SK-N-SH (cell line): ENCODE measurements around the gene P2RY11. TPM values are rescaled to one million over a fixed set of nuclear protein-coding genes. Genes with fewer than 3 reads are reported as not detected.
A peak's percentile ranks its signal among the peaks of the same experiment; 100 is the strongest.

Experiments
- CTCF ChIA-PET: fragments of 300-600, 350-600 bp; formaldehyde crosslinking; extraction: SDS; loops from one replicate; lab custom pipeline; 2021; lab: Yijun Ruan, JAX
- POLR2A ChIA-PET: fragments of 350-600 bp; sonication (Branson Sonifier 250); formaldehyde crosslinking; extraction: SDS; loops from one replicate; lab custom pipeline; 2020; ENCODE audit warnings: antibody characterized with exemption, inconsistent platforms; lab: Yijun Ruan, JAX
- DNase-seq: peaks from one replicate; pipeline ENCODE4 v3.0.0; 2012
- H2AFZ ChIP-seq: fragments of 200-600 bp; sonication (generic); 2 replicates; pipeline ENCODE4 v1.8.1; 2016; ENCODE audit warnings: antibody characterized with exemption, mild to moderate bottlenecking, low read depth
- H3F3A ChIP-seq: fragments of 200-600 bp; sonication (generic); replicated peaks from 2 replicates; pipeline ENCODE3; 2016; ENCODE audit warnings: antibody characterized with exemption, mild to moderate bottlenecking; ENCODE audit not compliant: insufficient read depth
- H3K27ac ChIP-seq, 2 experiments: fragments of 200-500 bp in 1 of 2; fragments of 200-600 bp in 1 of 2; sonication (Bioruptor generic) in 1 of 2; sonication (generic), shearing (Covaris generic) in 1 of 2; 2 replicates each; pipeline versions ENCODE4 v1.5.1 to v1.6.1; 2014 to 2016; ENCODE audit warnings: low read depth in 2 of 2, inconsistent platforms in 1 of 2, low read length in 1 of 2, mild to moderate bottlenecking in 1 of 2, mixed read lengths in 1 of 2
- H3K27me3 ChIP-seq: fragments of 200-600 bp; sonication (generic), shearing (Covaris generic); 2 replicates; pipeline ENCODE4 v1.6.1; 2016; ENCODE audit warnings: mixed run types; ENCODE audit not compliant: insufficient read depth
- H3K36me3 ChIP-seq, 2 experiments: fragments of 200-500 bp in 1 of 2; fragments of 200-600 bp in 1 of 2; sonication (Bioruptor generic) in 1 of 2; sonication (generic) in 1 of 2; replicated peaks in 1 of 2; 2 replicates each; pipeline versions ENCODE3 to v1.5.1; 2014 to 2016; ENCODE audit warnings: low read length in 1 of 2, mild to moderate bottlenecking in 1 of 2; ENCODE audit not compliant: insufficient read depth in 2 of 2, control insufficient read depth in 1 of 2
- H3K4me1 ChIP-seq, 2 experiments: fragments of 200-500 bp in 1 of 2; fragments of 200-600 bp in 1 of 2; sonication (Bioruptor generic) in 1 of 2; sonication (generic), shearing (Covaris generic) in 1 of 2; 2 replicates each; pipeline versions ENCODE4 v1.5.1 to v1.6.1; 2014 to 2016; ENCODE audit warnings: low read depth in 1 of 2, low read length in 1 of 2, mixed run types in 1 of 2; ENCODE audit not compliant: insufficient read depth in 2 of 2, control insufficient read depth in 1 of 2
- H3K4me2 ChIP-seq: fragments of 200-600 bp; sonication (generic), shearing (Covaris generic); 2 replicates; pipeline ENCODE4 v1.6.1; 2017; ENCODE audit warnings: mixed run types
- H3K4me3 ChIP-seq, 2 experiments: fragments of 200-500 bp in 1 of 2; fragments of 200-600 bp in 1 of 2; sonication (Bioruptor generic) in 1 of 2; sonication (generic), shearing (Covaris generic) in 1 of 2; 2 replicates each; pipeline versions ENCODE4 v1.5.1 to v1.8.1; 2014 to 2016; ENCODE audit warnings: low read depth in 2 of 2, inconsistent platforms in 1 of 2, low read length in 1 of 2, mild to moderate bottlenecking in 1 of 2, mixed read lengths in 1 of 2, moderate library complexity in 1 of 2
- H3K79me2 ChIP-seq: fragments of 200-600 bp; sonication (generic); 2 replicates; pipeline ENCODE4 v1.8.1; 2017; ENCODE audit warnings: mild to moderate bottlenecking; ENCODE audit not compliant: insufficient read depth
- H3K9ac ChIP-seq: fragments of 200-600 bp; sonication (generic); 2 replicates; pipeline ENCODE4 v1.6.1; 2017; ENCODE audit warnings: mixed run types
- H3K9me2 ChIP-seq: fragments of 200-600 bp; sonication (generic); 2 replicates; pipeline ENCODE4 v1.6.1; 2017; ENCODE audit warnings: mixed run types
- H3K9me3 ChIP-seq: fragments of 200-600 bp; sonication (generic); 2 replicates; pipeline ENCODE4 v1.6.1; 2017; ENCODE audit warnings: mixed run types, mild to moderate bottlenecking, moderate library complexity
- H4K20me1 ChIP-seq: fragments of 200-600 bp; sonication (generic); 2 replicates; pipeline ENCODE4 v1.6.1; 2017; ENCODE audit warnings: mild to moderate bottlenecking, mixed run types; ENCODE audit not compliant: insufficient read depth
- CHD2 ChIP-seq: fragments of 150-350 bp; IDR thresholded peaks from 2 replicates; pipeline ENCODE4 v1.6.1; 2018; ENCODE audit warnings: low read length; ENCODE audit not compliant: partially characterized antibody
- ELF1 ChIP-seq: IDR thresholded peaks from 2 replicates; pipeline ENCODE4 v1.4.0; 2012
- EZH2phosphoT487 ChIP-seq: fragments of 200-600 bp; sonication (generic); IDR thresholded peaks from 2 replicates; pipeline ENCODE4 v1.6.1; 2017; ENCODE audit warnings: low read depth, mixed run types, mild to moderate bottlenecking, antibody characterized with exemption, moderate library complexity, borderline replicate concordance
- GABPA ChIP-seq: IDR thresholded peaks from 2 replicates; pipeline ENCODE4 v1.4.0; 2012; ENCODE audit warnings: low read depth, mild to moderate bottlenecking
- JUND ChIP-seq: IDR thresholded peaks from 2 replicates; pipeline ENCODE4 v1.4.0; 2012
- MEF2A ChIP-seq: IDR thresholded peaks from 2 replicates; pipeline ENCODE4 v1.4.0; 2012; ENCODE audit warnings: low read depth, borderline replicate concordance
- NFIC ChIP-seq: IDR thresholded peaks from 2 replicates; pipeline ENCODE4 v1.4.0; 2012; ENCODE audit warnings: borderline replicate concordance
- RAD21 ChIP-seq: IDR thresholded peaks from 2 replicates; pipeline ENCODE4 v1.6.1; 2012; ENCODE audit warnings: mild to moderate bottlenecking, low read length
- RCOR1 ChIP-seq: fragments of 150-350 bp; IDR thresholded peaks from 2 replicates; pipeline ENCODE4 v1.6.1; 2017; ENCODE audit warnings: antibody characterized with exemption, low read length
- RFX5 ChIP-seq: IDR thresholded peaks from 2 replicates; pipeline ENCODE4 v1.6.1; 2012; ENCODE audit warnings: mild to moderate bottlenecking, improper control_type of control experiment, low read length
- RXRA ChIP-seq: IDR thresholded peaks from 2 replicates; pipeline ENCODE4 v1.4.0; 2012; ENCODE audit warnings: low read depth, mild to moderate bottlenecking, borderline replicate concordance
- TAF1 ChIP-seq: IDR thresholded peaks from 2 replicates; pipeline ENCODE4 v1.6.1; 2012; ENCODE audit warnings: low read depth, mild to moderate bottlenecking, low read length, moderate library complexity, borderline replicate concordance
- TEAD4 ChIP-seq: IDR thresholded peaks from 2 replicates; pipeline ENCODE4 v1.4.0; 2012; ENCODE audit warnings: mild to moderate bottlenecking, borderline replicate concordance; ENCODE audit not compliant: insufficient read depth
- USF1 ChIP-seq: IDR thresholded peaks from 2 replicates; pipeline ENCODE4 v1.4.0; 2012; ENCODE audit warnings: low read depth, borderline replicate concordance
- USF2 ChIP-seq: fragments of 150-350 bp; IDR thresholded peaks from 2 replicates; pipeline ENCODE4 v1.6.1; 2017; ENCODE audit warnings: antibody characterized with exemption, low read length, low read depth, borderline replicate concordance
- YY1 ChIP-seq: IDR thresholded peaks from 2 replicates; pipeline ENCODE4 v1.4.0; 2012; ENCODE audit warnings: low read depth, mild to moderate bottlenecking
- WGBS: methylation state at CpG from one replicate; pipeline ENCODE4 v1.1.6; 2017; ENCODE audit warnings: low lambda C conversion rate; 5-methylcytosine and 5-hydroxymethylcytosine counted together
- polyA plus RNA-seq, 3 experiments: library from polyadenylated mRNA; depleted of rRNA; stranded (reverse); fragments of >200 nt; gene quantifications; 2 replicates each; pipeline ENCODE4 v1.2.3, GENCODE V29; 2012
- TF ChIP-seq, protein P1 (sequence below): fragments of 200-600 bp; sonication (generic); IDR thresholded peaks from 2 replicates; pipeline ENCODE4 v1.6.1; 2017; ENCODE audit warnings: antibody characterized with exemption, mild to moderate bottlenecking, moderate library complexity
- TF ChIP-seq, protein P2 (sequence below): IDR thresholded peaks from 2 replicates; pipeline ENCODE4; 2012
- TF ChIP-seq, protein P3 (sequence below): IDR thresholded peaks from 2 replicates; pipeline ENCODE4 v1.6.1; 2012; ENCODE audit warnings: mild to moderate bottlenecking, low read depth, low read length, moderate library complexity

P2RY11 gene
- polyA plus RNA-seq, 1 of the 3 experiments (the other 2 are of a cell fraction), result 6.8 TPM

- H2AFZ ChIP-seq, result no peak overlapping the region
- H3K4me1 ChIP-seq, result no peaks in the 10 kb centered on the region
- DNase-seq, result no peak
- no peak overlapping the region for H3K9ac ChIP-seq
- no peaks in the 10 kb centered on the region for H3F3A ChIP-seq
- peaks cover 18% of the 10 kb centered on the region for H3K27me3 ChIP-seq
- ChIA-PET CTCF (interaction anchor here (1.1 kb wide), 1 partner anchor 38 kb away, joined by 3 read pairs; no protein-coding TSS in a partner anchor), POLR2A (no interaction called here)
- H4K20me1 ChIP-seq, result no peaks in the 10 kb centered on the region
- no peaks in the 10 kb centered on the region for H3K9me3 ChIP-seq
- H3K36me3 ChIP-seq, result no peaks in the 10 kb centered on the region
- no peak overlapping the region for H3K27ac ChIP-seq
- H3K9me2 ChIP-seq, result no peaks in the 10 kb centered on the region
- 0% methylated on average over 2 of the region's 2 CpGs for WGBS
- TF ChIP-seq, protein P1, sequence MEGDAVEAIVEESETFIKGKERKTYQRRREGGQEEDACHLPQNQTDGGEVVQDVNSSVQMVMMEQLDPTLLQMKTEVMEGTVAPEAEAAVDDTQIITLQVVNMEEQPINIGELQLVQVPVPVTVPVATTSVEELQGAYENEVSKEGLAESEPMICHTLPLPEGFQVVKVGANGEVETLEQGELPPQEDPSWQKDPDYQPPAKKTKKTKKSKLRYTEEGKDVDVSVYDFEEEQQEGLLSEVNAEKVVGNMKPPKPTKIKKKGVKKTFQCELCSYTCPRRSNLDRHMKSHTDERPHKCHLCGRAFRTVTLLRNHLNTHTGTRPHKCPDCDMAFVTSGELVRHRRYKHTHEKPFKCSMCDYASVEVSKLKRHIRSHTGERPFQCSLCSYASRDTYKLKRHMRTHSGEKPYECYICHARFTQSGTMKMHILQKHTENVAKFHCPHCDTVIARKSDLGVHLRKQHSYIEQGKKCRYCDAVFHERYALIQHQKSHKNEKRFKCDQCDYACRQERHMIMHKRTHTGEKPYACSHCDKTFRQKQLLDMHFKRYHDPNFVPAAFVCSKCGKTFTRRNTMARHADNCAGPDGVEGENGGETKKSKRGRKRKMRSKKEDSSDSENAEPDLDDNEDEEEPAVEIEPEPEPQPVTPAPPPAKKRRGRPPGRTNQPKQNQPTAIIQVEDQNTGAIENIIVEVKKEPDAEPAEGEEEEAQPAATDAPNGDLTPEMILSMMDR, result peak; percentile 24; the same call in 1 of the 2 replicates
- TF ChIP-seq CHD2 (no peak), YY1 (no peak), RCOR1 (no peak), USF1 (peak; percentile 51; the same call in 1 of the 2 replicates), TAF1 (no peak), RXRA (no peak), NFIC (no peak), USF2 (no peak), ELF1 (no peak), JUND (no peak), GABPA (no peak), RFX5 (no peak), RAD21 (peak; percentile 44), EZH2phosphoT487 (no peak), MEF2A (no peak), TEAD4 (no peak)
- TF ChIP-seq, protein P2, sequence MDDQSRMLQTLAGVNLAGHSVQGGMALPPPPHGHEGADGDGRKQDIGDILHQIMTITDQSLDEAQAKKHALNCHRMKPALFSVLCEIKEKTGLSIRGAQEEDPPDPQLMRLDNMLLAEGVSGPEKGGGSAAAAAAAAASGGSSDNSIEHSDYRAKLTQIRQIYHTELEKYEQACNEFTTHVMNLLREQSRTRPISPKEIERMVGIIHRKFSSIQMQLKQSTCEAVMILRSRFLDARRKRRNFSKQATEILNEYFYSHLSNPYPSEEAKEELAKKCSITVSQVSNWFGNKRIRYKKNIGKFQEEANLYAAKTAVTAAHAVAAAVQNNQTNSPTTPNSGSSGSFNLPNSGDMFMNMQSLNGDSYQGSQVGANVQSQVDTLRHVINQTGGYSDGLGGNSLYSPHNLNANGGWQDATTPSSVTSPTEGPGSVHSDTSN, result no peak
- TF ChIP-seq, protein P3, sequence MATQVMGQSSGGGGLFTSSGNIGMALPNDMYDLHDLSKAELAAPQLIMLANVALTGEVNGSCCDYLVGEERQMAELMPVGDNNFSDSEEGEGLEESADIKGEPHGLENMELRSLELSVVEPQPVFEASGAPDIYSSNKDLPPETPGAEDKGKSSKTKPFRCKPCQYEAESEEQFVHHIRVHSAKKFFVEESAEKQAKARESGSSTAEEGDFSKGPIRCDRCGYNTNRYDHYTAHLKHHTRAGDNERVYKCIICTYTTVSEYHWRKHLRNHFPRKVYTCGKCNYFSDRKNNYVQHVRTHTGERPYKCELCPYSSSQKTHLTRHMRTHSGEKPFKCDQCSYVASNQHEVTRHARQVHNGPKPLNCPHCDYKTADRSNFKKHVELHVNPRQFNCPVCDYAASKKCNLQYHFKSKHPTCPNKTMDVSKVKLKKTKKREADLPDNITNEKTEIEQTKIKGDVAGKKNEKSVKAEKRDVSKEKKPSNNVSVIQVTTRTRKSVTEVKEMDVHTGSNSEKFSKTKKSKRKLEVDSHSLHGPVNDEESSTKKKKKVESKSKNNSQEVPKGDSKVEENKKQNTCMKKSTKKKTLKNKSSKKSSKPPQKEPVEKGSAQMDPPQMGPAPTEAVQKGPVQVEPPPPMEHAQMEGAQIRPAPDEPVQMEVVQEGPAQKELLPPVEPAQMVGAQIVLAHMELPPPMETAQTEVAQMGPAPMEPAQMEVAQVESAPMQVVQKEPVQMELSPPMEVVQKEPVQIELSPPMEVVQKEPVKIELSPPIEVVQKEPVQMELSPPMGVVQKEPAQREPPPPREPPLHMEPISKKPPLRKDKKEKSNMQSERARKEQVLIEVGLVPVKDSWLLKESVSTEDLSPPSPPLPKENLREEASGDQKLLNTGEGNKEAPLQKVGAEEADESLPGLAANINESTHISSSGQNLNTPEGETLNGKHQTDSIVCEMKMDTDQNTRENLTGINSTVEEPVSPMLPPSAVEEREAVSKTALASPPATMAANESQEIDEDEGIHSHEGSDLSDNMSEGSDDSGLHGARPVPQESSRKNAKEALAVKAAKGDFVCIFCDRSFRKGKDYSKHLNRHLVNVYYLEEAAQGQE, result no peak
- no peaks in the 10 kb centered on the region for H3K79me2 ChIP-seq
- no peak overlapping the region for H3K4me2 ChIP-seq
- no peak overlapping the region for H3K4me3 ChIP-seq
Observed at GRCh38 chr19:10074153-10074552, 37.3 kb upstream of the P2RY11 start.
